Thyroid gland (tissue), 4 donors: ENCODE data around the gene RADIL. TPM values are rescaled to one million over a fixed set of nuclear protein-coding genes. Genes with fewer than 3 reads are reported as not detected.

Experiments used
- DNase-seq, 2 donors: peaks; one replicate each; pipeline ENCODE4 v3.0.0-alpha.2; 2019
- H3K27ac ChIP-seq, 3 donors: fragments of 200-600 bp; sonication (generic); 1 replicate in 2 of 3; 2 replicates in 1 of 3; pipeline ENCODE4 v1.5.1; 2016 to 2019; ENCODE audit warnings: mild to moderate bottlenecking in 1 of 3, moderate library complexity in 1 of 3
- H3K27me3 ChIP-seq: fragments of 200-600 bp; sonication (generic); one replicate; pipeline ENCODE4 v1.5.1; 2019
- H3K36me3 ChIP-seq, 2 donors: fragments of 200-600 bp; sonication (generic); one replicate each; pipeline ENCODE4 v1.5.1; 2016 to 2019
- H3K4me1 ChIP-seq, 2 donors: fragments of 200-600 bp; sonication (generic); one replicate each; pipeline ENCODE4 v1.5.1; 2017 to 2019
- H3K4me3 ChIP-seq, 3 donors: fragments of 200-600 bp; sonication (generic); replicated peaks in 1 of 3; 1 replicate in 2 of 3; 2 replicates in 1 of 3; pipeline ENCODE4 v1.5.1; 2016; ENCODE audit warnings: mild to moderate bottlenecking in 1 of 3
- H3K9me3 ChIP-seq: fragments of 200-600 bp; sonication (generic); one replicate; pipeline ENCODE4 v1.5.1; 2017
- CTCF ChIP-seq, 6 experiments: fragments of 200-600 bp in 3 of 6; fragments of 450-650 bp in 3 of 6; sonication (generic) in 3 of 6; IDR thresholded peaks; one replicate each; pipeline ENCODE4 v1.5.1; 2016 to 2019; ENCODE audit warnings: antibody characterized with exemption in 6 of 6, mild to moderate bottlenecking in 2 of 6, inconsistent platforms in 1 of 6, moderate library complexity in 1 of 6
- POLR2A ChIP-seq, 2 donors: fragments of 450-650 bp; IDR thresholded peaks; one replicate each; pipeline ENCODE4 v1.6.1; 2017; ENCODE audit warnings: antibody characterized with exemption in 2 of 2, mild to moderate bottlenecking in 2 of 2, moderate library complexity in 1 of 2
- WGBS, 2 donors: methylation state at CpG; one replicate each; pipeline ENCODE4 v1.1.5; 2017; 5-methylcytosine and 5-hydroxymethylcytosine counted together
- intact Hi-C: fragments of 100-400 bp; cut with DNase I; formaldehyde crosslinking; loops from one replicate; pipeline ENCODE4 v1.15.1; 2023
- total RNA-seq, 4 donors: library from RNA; depleted of rRNA; stranded (reverse); fragments of >200 nt; gene quantifications; one replicate each; pipeline ENCODE4 v1.2.3, GENCODE V29; 2016

RADIL gene
- total RNA-seq, 4 donors from 2014 or later, result 4.9 to 11.1 (median 7.1) TPM

GRCh38 chr7:4790078-4790465, 93.4 kb downstream of the RADIL start:
- intact Hi-C loops, result no loop called here

GRCh38 chr7:4789194-4790077, 94.1 kb downstream of the RADIL start:
- no peak overlapping the region for H3K27ac ChIP-seq
- peaks cover 52 to 62% of the 10 kb centered on the region in 2 donors for H3K36me3 ChIP-seq

More at GRCh38 chr7:4790078-4790465, 93.4 kb downstream of the RADIL start:
- H3K36me3 ChIP-seq, result peaks cover 46 to 56% of the 10 kb centered on the region in 2 donors
- H3K9me3 ChIP-seq, result no peaks in the 10 kb centered on the region
- H3K4me3 ChIP-seq, result no peak overlapping the region
- peaks cover 4 to 6% of the 10 kb centered on the region in 2 donors for H3K4me1 ChIP-seq
- WGBS, 2 donors, result 90 to 91% methylated on average over 4 to 9 of the region's 9 CpGs
- no peaks in the 10 kb centered on the region for H3K27me3 ChIP-seq
- H3K27ac ChIP-seq, result no peak overlapping the region
- no peak for TF ChIP-seq CTCF (IDR thresholded peaks at IDR 0.05)
- DNase-seq, result no peak

GRCh38 chr7:4788627-4789189, 94.8 kb downstream of the RADIL start:
- Histone ChIP-seq H3K27me3 (no peaks in the 10 kb centered on the region), H3K9me3 (no peaks in the 10 kb centered on the region), H3K4me1 (peaks cover 4 to 6% of the 10 kb centered on the region in 2 donors), H3K4me3 (no peak overlapping the region), H3K27ac (no peak overlapping the region), H3K36me3 (peaks cover 56 to 70% of the 10 kb centered on the region in 2 donors)
- WGBS, 2 donors, result 93 to 94% methylated on average over 17 to 18 of the region's 27 CpGs
- DNase-seq, result no peak
- intact Hi-C loops, result no loop called here
- TF ChIP-seq CTCF (IDR thresholded peaks at IDR 0.05) (no peak), POLR2A (IDR thresholded peaks at IDR 0.05) (no peak)

More at GRCh38 chr7:4789194-4790077, 94.1 kb downstream of the RADIL start:
- 92 to 93% methylated on average over 19 to 21 of the region's 26 CpGs for WGBS, 2 donors
- no peak for DNase-seq
- peaks cover 4 to 6% of the 10 kb centered on the region in 2 donors for H3K4me1 ChIP-seq
- intact Hi-C loops, result no loop called here
- no peak overlapping the region for H3K4me3 ChIP-seq
- H3K27me3 ChIP-seq, result no peaks in the 10 kb centered on the region
- no peaks in the 10 kb centered on the region for H3K9me3 ChIP-seq
- no peak for TF ChIP-seq CTCF (IDR thresholded peaks at IDR 0.05)
- TF ChIP-seq POLR2A (IDR thresholded peaks at IDR 0.05), result no peak

GRCh38 chr7:4787947-4788626, 95.4 kb downstream of the RADIL start:
- peaks cover 62 to 76% of the 10 kb centered on the region in 2 donors for H3K36me3 ChIP-seq
- H3K27ac ChIP-seq, result no peak overlapping the region
- 89 to 93% methylated on average over 12 to 13 of the region's 23 CpGs for WGBS, 2 donors
- DNase-seq, result no peak
- peaks cover 4 to 6% of the 10 kb centered on the region in 2 donors for H3K4me1 ChIP-seq
- TF ChIP-seq CTCF (IDR thresholded peaks at IDR 0.05) (no peak), POLR2A (IDR thresholded peaks at IDR 0.05) (no peak)
- H3K4me3 ChIP-seq, result no peak overlapping the region
- no peaks in the 10 kb centered on the region for H3K27me3 ChIP-seq
- intact Hi-C loops, result no loop called here
- H3K9me3 ChIP-seq, result no peaks in the 10 kb centered on the region
